Central memory CD8-positive, alpha-beta T cell (primary cell): ENCODE measurements around the gene SP6.

Experiments used
- ATAC-seq: fragments of 150-1000 bp; cut with Tn5 transposase; replicated peaks from 2 replicates; pipeline ENCODE4 v1.10.0; 2022; ENCODE audit warnings: mild to moderate bottlenecking, moderate FRiP score, moderate number of reproducible peaks; ENCODE audit not compliant: poor library complexity, severe bottlenecking; ENCODE audit errors: extremely low read depth
- DNase-seq, 2 donors: peaks; one replicate each; pipeline ENCODE4 v3.0.0; 2021; ENCODE audit warnings: low spot score in 2 of 2
- H3K27ac Mint-ChIP-seq: one replicate; pipeline ENCODE4 v1.8.0; 2022; ENCODE audit warnings: low read depth, mild to moderate bottlenecking, moderate library complexity, mixed read lengths
- H3K27me3 Mint-ChIP-seq: one replicate; pipeline ENCODE4 v1.8.0; 2022; ENCODE audit warnings: mixed read lengths
- H3K36me3 Mint-ChIP-seq: one replicate; pipeline ENCODE4 v1.8.0; 2022; ENCODE audit warnings: mild to moderate bottlenecking, moderate library complexity, mixed read lengths; ENCODE audit not compliant: insufficient read depth
- H3K4me1 Mint-ChIP-seq: one replicate; pipeline ENCODE4 v1.8.0; 2022; ENCODE audit warnings: mixed read lengths
- H3K4me3 Mint-ChIP-seq: one replicate; pipeline ENCODE4 v1.8.0; 2022; ENCODE audit warnings: mild to moderate bottlenecking, moderate library complexity, mixed read lengths
- H3K9me3 Mint-ChIP-seq: one replicate; pipeline ENCODE4 v1.8.0; 2022; ENCODE audit warnings: mixed read lengths

Gene SP6

DNA sequence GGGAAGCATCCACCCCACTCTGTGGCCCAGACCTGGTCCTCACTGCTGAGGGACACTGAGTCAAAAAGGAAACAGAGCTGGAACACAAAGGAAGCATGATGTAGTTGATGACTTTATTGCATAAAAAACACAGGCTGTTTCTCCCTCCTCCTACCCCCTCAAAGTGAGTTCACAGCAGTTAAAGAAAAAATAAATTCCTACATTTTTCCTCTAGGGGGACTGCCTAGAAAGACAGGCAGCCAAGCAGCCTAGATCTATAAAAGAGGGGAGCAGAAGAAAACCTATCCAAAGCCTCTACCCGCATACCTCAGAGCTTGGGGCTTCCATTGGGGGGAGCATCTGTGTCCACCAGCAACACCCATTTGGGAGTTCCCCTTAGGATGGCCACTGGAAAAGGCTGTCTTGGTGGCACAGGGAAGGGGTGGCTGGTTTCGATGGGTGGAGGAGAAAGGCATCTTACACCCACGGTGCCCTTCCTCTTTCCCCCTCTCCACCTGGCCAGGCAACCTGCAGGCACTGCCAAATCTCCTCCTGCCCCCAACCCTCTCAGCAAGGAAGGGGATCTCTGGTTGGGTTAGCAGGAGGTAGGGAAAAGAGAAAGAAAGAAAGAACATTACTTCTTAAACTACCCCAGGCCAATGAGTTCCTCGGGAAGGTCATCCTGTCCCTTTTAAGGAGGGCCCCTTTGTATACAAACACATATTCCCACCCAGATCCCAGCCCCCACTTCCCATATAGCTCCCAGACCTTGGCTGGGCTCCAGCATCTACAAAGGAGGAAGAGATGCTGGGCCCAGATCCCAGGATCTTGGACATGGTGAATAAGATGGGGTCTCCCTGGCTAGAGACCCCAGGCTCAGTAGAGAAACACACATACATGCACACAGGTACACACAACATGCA lies 5.9 kb downstream of the SP6 start:
- H3K27ac Mint-ChIP-seq: no peak overlapping the region
- H3K9me3 Mint-ChIP-seq: no peaks in the 10 kb centered on the region
- ATAC-seq (no peak), DNase-seq (no peak)
- H3K4me3 Mint-ChIP-seq: no peak overlapping the region
- peaks cover 12% of the 10 kb centered on the region for H3K4me1 Mint-ChIP-seq
- peaks cover 7% of the 10 kb centered on the region for H3K36me3 Mint-ChIP-seq
- peaks cover 53% of the 10 kb centered on the region for H3K27me3 Mint-ChIP-seq

DNA sequence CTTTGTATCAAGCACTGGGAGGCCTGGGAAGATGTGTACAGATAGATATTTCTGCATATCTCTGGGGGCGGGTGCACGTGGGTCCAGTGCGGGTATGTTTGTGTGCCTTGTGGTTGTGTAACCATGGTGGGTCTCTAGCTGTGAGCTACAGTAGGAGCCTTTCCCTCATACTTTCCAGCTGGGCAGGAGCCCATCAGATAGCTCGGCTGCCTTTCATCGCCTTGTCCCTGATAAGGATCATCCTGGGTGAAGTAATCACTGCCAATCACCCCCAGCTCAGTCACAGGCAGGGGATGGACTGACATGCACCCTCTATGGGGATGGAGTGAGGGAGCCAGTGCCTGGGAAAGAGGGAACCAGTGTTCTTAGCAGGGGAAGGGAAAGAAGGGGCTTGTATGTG lies 6.7 kb downstream of the SP6 start:
- no peak overlapping the region for H3K27ac Mint-ChIP-seq
- no peaks in the 10 kb centered on the region for H3K9me3 Mint-ChIP-seq
- DNase-seq (no peak), ATAC-seq (no peak)
- H3K4me3 Mint-ChIP-seq: no peak overlapping the region
- H3K4me1 Mint-ChIP-seq: peaks cover 20% of the 10 kb centered on the region
- peaks cover 45% of the 10 kb centered on the region for H3K27me3 Mint-ChIP-seq
- peaks cover 5% of the 10 kb centered on the region for H3K36me3 Mint-ChIP-seq

DNA sequence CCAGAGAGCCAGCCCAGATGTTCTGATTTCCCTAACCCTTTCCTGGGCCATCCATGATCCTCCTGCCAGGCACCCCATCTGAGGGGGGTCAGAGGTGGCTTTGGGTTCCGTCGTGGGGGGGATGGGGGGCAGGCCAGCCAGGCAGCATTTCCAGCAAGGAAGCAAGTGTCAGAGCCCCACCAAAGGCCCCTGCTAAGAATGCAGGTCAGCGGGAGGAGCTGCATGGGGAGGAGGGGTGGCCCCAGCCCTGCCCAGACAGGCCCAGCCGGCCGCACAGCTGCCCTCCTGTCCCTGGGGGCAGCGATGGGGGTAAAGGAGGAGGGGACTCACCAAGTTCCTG lies 7.6 kb downstream of the SP6 start:
- H3K36me3 Mint-ChIP-seq: peaks cover 5% of the 10 kb centered on the region
- H3K4me3 Mint-ChIP-seq: no peak overlapping the region
- H3K27ac Mint-ChIP-seq: no peak overlapping the region
- no peaks in the 10 kb centered on the region for H3K9me3 Mint-ChIP-seq
- peaks cover 36% of the 10 kb centered on the region for H3K27me3 Mint-ChIP-seq
- H3K4me1 Mint-ChIP-seq: peaks cover 21% of the 10 kb centered on the region
- no peak for ATAC-seq
- no peak for DNase-seq

DNA sequence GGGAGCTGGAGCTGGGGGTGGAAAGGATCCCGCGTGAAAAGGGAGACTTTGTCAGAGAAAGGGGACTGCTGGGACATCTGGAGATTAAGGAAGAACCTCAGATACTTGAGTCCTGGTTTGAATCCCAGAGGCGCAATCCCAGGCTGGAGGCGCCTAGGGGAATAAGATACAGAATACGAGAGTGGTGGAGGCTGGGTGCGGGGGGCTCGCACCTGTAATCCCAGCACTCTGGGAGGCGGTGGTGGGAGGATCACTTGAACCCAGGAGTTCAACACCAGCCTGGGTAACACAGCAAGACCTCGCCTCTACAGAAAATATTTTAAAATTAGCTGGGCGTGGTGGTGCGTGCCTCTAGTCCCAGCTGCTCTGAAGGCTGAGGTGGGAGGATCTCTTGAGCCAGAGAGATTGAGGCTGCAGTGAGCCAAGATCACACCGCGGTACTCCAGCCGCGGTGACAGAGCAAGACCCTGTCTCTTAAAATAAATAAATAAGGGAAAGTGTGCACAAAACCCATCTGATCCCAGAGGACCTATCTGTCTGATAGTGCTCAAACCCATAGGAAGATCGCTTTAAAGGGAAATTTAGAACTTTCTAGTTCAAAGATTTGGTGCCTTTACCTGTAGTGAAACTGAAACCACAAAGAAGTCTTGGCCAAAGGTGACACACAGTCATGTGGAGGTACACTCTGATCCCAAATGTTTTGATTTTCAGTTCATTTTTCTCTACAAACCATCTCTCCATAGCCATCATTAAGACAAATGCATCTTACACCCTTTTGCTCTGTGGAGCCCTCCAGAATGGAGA lies 9.3 kb downstream of the SP6 start:
- H3K27ac Mint-ChIP-seq: peak overlapping the region; percentile 97
- DNase-seq (no peak), ATAC-seq (no peak)
- peaks cover 26% of the 10 kb centered on the region for H3K27me3 Mint-ChIP-seq
- H3K36me3 Mint-ChIP-seq: peaks cover 5% of the 10 kb centered on the region
- no peaks in the 10 kb centered on the region for H3K9me3 Mint-ChIP-seq
- H3K4me1 Mint-ChIP-seq: peaks cover 21% of the 10 kb centered on the region
- H3K4me3 Mint-ChIP-seq: peak overlapping the region; percentile 96

DNA sequence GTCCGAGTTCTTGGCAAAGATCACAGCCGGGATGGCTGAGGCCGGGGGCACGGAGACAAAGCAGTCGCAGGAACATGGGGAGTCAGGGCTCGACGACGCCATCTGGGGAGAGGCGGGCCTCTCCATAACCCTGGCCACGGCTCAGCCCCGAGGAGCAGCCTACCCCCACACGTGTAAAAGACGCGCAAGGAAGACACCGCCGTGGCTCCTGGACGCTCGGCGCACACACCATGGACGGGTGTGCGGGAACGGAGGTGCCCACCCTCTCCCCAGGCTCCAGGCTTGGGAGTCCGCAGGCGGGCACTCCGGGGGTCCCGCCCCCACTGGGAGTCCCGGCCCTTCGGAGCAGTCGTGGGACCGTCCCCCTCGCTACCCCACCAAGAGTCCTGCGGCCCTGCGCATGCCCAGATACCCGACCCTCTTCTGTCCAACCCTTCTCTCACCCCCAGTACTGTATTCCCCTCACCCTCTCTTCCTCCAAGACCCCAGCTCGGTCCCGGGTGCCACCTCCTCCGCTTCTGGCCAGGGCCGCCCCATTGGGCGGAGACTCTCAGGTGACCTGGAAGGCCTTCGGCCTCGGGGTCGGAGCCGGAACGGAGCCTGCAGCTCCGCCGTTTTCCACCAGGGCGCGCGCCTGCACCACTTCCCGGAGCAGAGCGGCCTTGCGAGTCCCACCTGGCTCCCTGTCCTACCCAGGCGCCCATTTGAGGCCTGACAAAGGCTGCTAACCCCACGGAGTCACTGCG lies 10.0 kb downstream of the SP6 start, which contains the start of gene SCRN2:
Gene SCRN2, minus strand, starts transcription at position 532 of the 746 bp plus-strand sequence. Its CDS starts 430 bp downstream, at position 102.
- H3K27ac Mint-ChIP-seq: peak within 1 kb of the TSS; percentile 97
- H3K4me3 Mint-ChIP-seq: peak within 1 kb of the TSS; percentile 96
- DNase-seq: peak; percentile 79 to 91
- H3K9me3 Mint-ChIP-seq: no peaks in the 10 kb centered on the region
- ATAC-seq: peak; percentile 84
- peaks cover 23% of the 10 kb centered on the region for H3K4me1 Mint-ChIP-seq
- peaks cover 18% of the 10 kb centered on the region for H3K27me3 Mint-ChIP-seq
- H3K36me3 Mint-ChIP-seq: peaks cover 5% of the 10 kb centered on the region

DNA sequence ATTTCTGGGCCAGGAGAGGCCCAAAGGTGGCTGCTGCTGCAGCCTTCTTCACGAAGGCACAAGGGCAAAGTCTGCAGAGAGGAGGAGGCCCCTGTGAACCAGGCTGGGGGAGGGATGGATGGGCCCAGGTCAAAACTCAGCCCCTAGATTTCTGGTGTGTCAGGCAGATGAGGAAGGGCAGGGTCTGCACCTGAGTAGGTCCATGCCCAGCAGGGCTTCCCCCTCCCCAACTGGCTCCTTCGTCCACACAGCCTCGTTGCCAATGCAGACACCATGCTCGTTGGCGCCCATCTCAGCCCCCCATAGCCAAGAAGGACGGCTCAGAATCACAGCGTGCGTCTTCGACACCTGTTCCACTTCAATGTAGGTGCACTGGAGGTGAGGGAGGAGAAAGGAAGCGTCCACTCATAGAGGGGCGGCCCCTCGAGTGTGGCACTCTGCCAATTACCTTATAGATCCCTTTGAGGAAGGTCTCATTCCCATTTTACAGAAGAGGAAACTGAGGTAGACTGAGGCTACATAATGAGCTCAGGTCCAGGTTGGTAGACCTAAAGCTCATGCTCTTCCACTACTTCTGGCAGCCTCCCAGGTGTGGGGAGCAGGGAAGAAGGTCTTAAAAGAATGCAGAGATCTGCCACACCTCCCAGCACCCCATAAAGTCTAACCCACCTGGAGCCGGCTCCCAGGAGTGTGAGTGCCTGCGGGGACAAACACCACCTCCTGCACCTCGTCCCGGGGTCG lies 10.8 kb downstream of the SP6 start:
- Mint-ChIP-seq H3K4me1 (peaks cover 28% of the 10 kb centered on the region), H3K27ac (peak overlapping the region; percentile 97), H3K27me3 (peaks cover 11% of the 10 kb centered on the region), H3K4me3 (peak overlapping the region; percentile 96), H3K9me3 (no peaks in the 10 kb centered on the region), H3K36me3 (peaks cover 5% of the 10 kb centered on the region)
- no peak for ATAC-seq
- no peak for DNase-seq

DNA sequence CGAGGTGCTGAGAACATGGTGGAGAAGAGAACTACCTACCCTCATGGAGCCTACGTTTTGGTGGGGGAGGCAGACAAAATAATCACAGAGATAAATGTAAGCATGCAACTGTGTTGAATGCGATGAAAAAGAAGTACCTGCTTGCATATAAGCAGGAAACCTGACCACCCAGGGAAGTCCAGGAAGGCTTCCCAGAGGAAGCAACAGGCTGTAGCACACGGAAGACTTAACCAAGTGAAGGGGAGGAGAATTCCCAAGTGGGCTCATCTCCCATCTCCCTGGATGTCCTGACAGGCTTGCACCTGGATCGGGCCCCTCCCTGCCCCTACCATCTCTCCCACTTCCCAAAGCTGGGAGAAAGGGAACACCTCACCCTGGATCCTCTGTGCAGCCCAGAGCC lies 11.9 kb downstream of the SP6 start:
- ATAC-seq (no peak), DNase-seq (no peak)
- Mint-ChIP-seq H3K27ac (no peak overlapping the region), H3K4me1 (peaks cover 38% of the 10 kb centered on the region), H3K4me3 (peak overlapping the region; percentile 29), H3K9me3 (no peaks in the 10 kb centered on the region), H3K27me3 (no peaks in the 10 kb centered on the region), H3K36me3 (peaks cover 5% of the 10 kb centered on the region)

DNA sequence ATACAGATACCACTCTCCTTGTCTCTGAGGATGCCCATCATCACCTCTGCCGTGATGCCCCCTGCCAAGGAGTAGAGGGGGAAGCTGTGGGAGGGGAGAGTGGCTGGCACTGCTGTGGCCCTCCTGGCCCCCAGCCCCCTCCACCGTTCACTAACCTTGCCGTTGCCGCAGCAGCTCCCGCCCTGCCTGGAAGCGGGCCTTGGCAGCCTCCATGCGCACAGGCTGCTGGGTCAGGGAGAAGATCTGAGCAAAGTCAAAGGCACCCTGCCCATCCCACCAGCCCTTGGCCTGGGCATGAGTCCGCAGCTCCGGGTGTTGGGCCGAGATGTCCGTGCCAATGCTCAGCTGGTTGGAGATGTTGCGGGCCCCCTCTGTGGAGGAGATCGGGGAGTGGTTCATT lies 12.3 kb downstream of the SP6 start:
- peaks cover 39% of the 10 kb centered on the region for H3K4me1 Mint-ChIP-seq
- H3K27ac Mint-ChIP-seq: no peak overlapping the region
- H3K9me3 Mint-ChIP-seq: no peaks in the 10 kb centered on the region
- peaks cover 5% of the 10 kb centered on the region for H3K36me3 Mint-ChIP-seq
- no peaks in the 10 kb centered on the region for H3K27me3 Mint-ChIP-seq
- H3K4me3 Mint-ChIP-seq: peak overlapping the region; percentile 29
- DNase-seq (no peak), ATAC-seq (no peak)

DNA sequence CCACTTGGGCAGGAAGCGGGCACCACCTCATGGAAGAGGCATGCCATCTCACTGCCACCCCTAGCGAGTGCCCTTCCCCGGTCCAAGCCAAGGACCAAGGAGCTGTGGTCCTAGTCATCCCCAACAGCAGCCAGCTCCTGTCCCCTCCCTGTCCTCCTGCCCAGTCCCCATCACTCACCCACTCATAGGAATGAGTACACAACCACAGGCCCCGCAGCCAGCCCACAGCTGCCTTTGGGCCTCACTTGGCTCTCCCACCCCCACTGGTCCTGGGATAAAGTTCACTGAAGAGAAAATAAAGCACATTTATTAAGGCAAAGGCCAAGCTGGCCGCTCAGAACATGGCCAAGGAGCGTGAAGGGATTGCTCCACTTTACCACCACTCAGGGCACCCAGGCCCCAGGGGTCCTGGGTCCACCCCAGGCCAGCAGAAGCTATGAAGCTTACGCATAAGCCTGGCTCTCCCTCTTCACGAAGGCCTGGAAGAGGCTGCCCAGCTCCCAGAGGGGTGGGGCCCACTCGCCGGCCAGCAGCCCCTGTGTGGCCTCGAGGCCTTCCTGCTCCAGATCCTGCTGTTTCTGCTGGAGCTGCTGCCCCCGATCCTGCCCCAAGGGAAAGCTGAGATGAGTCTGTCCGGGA lies 13.4 kb downstream of the SP6 start:
- Mint-ChIP-seq H3K9me3 (no peaks in the 10 kb centered on the region), H3K36me3 (peaks cover 5% of the 10 kb centered on the region), H3K27ac (no peak overlapping the region), H3K27me3 (no peaks in the 10 kb centered on the region), H3K4me3 (no peak overlapping the region), H3K4me1 (peaks cover 45% of the 10 kb centered on the region)
- ATAC-seq (no peak), DNase-seq (no peak)

DNA sequence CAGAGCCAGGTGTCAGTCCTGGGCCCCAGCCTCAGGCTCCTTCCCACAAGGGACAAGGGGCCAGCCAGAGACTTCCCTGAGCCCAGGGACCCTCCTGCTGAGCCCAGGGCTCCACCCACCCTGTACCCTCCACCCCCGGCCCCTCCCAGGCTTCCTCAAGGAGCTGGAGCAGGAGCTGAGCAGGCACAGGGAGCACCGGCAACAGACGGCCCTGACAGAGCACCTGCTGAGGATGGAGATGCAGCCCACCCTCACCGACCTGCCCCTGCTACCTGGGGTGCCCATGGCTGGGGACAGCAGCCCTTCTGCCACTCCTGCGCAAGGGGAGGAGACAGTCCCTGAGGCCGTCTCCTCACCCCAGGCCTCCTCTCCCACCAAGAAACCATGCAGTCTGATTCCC lies 14.4 kb downstream of the SP6 start:
- Mint-ChIP-seq H3K4me3 (no peak overlapping the region), H3K36me3 (peaks cover 10% of the 10 kb centered on the region), H3K27me3 (no peaks in the 10 kb centered on the region), H3K4me1 (peaks cover 54% of the 10 kb centered on the region), H3K9me3 (no peaks in the 10 kb centered on the region), H3K27ac (no peak overlapping the region)
- ATAC-seq (no peak), DNase-seq (no peak)

DNA sequence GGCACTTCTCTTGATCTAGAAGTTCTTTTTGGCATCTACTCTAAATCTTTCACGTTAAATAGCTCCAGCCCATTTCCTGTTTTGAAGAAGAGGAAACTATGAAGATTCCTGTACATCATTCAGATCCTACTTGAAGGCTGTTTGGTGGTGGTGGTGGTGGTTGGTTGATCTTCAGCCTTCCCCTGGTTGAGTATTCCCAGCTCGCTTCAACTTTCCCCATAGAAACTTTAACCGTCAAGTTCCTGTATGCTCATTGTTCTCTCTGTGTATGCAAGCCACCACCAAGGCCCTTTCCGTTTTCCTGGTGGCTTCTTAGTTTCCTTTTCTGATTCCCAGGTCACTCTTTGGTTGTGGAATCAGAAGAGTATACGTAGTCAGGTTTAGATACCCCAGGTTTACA lies 16.2 kb downstream of the SP6 start:
- Mint-ChIP-seq H3K36me3 (peaks cover 22% of the 10 kb centered on the region), H3K4me1 (peaks cover 53% of the 10 kb centered on the region), H3K4me3 (no peak overlapping the region), H3K9me3 (no peaks in the 10 kb centered on the region), H3K27ac (no peak overlapping the region), H3K27me3 (no peaks in the 10 kb centered on the region)
- ATAC-seq (no peak), DNase-seq (no peak)
